Vagina (tissue), 2 donors: Measurements from ENCODE around the gene HOXB7. TPM values are rescaled to one million over a fixed set of nuclear protein-coding genes. Genes with fewer than 3 reads are reported as not detected.
A peak's percentile ranks its signal among the peaks of the same experiment; 100 is the strongest.

Source experiments
- DNase-seq, 2 donors: peaks; one replicate each; pipeline ENCODE4 v3.0.0-alpha.2; 2017; ENCODE audit errors: extremely low spot score in 2 of 2
- H3K27ac ChIP-seq: fragments of 200-600 bp; sonication (generic); one replicate; pipeline ENCODE4 v1.5.1; 2019
- H3K27me3 ChIP-seq: fragments of 200-600 bp; sonication (generic); one replicate; pipeline ENCODE4 v1.5.1; 2019
- H3K36me3 ChIP-seq, 2 donors: fragments of 200-600 bp; sonication (generic); one replicate each; pipeline ENCODE4 v1.5.1; 2017 to 2019
- H3K4me1 ChIP-seq: fragments of 200-600 bp; sonication (generic); one replicate; pipeline ENCODE4 v1.5.1; 2019
- H3K4me3 ChIP-seq, 2 donors: fragments of 200-600 bp; sonication (generic); 1 replicate in 1 of 2; 2 replicates in 1 of 2; pipeline ENCODE4 v1.5.1; 2016 to 2019
- H3K9me3 ChIP-seq: fragments of 200-600 bp; sonication (generic); one replicate; pipeline ENCODE4 v1.5.1; 2019
- POLR2A ChIP-seq, 2 donors: fragments of 450-650 bp; IDR thresholded peaks; one replicate each; pipeline ENCODE4 v1.6.1; 2017; ENCODE audit warnings: antibody characterized with exemption in 2 of 2, mild to moderate bottlenecking in 2 of 2, moderate library complexity in 2 of 2
- POLR2AphosphoS5 ChIP-seq, 2 donors: sonication (generic); formaldehyde crosslinking; IDR thresholded peaks; one replicate each; pipeline ENCODE4 v1.9.0; 2017; ENCODE audit warnings: antibody characterized with exemption in 2 of 2, mild to moderate bottlenecking in 2 of 2, low read depth in 1 of 2; ENCODE audit not compliant: insufficient read depth in 1 of 2
- intact Hi-C: fragments of 100-400 bp; cut with DNase I; formaldehyde crosslinking; loops from one replicate; pipeline ENCODE4 v1.15.1; 2023
- total RNA-seq: library from RNA; depleted of rRNA; stranded (reverse); fragments of >200 nt; gene quantifications from one replicate; pipeline ENCODE4 v1.2.3, GENCODE V29; 2016
- TF ChIP-seq, protein P1 (sequence below), 3 experiments: fragments of 450-650 bp in 2 of 3; fragments of 200-600 bp in 1 of 3; sonication (generic) in 1 of 3; IDR thresholded peaks; one replicate each; pipeline ENCODE4 v1.5.1; 2017 to 2019; ENCODE audit warnings: antibody characterized with exemption in 3 of 3, mild to moderate bottlenecking in 2 of 3, moderate library complexity in 2 of 3

Gene HOXB7
- total RNA-seq, 1 donor from 2014 or later = 3.2 TPM

DNA sequence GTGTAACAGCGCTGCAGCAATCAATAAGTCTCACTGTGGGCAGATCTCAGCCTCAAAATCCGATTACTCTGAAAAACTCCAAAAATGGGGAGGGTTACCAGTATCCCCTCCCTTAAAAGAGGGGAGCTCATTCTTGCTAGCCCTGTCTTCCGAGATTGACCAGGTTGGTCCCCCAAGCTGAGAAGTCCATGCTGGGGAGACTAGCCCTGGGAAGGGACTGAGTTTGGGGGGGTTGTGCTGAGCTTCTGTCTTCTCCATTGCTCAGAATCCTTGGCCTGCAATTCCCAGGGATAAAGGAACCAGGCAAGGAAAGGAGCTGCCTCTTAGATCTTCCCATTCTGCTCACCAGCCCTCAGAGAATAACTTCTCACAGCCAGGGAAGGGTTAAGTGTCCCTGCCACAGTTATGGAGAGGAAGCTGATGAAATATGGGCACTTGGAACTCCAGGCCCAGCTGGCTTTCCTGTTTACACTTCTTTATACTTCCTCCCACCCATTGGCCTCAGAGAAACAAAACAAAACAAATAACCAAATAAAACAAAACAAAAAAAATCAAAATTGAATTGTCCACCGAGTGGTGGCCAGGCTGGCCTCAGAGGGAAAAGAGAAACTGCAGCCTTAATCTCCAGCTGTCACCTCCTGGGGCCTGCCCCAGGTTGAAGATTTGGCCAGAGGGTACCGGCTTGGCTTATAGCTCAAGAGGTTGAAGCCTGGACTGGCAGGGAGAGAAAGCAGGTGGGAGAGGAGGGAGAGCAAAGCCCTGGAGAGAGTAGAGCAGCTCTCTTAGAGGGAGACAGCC, 23.3 kb downstream of the HOXB7 start:
- intact Hi-C loops = no loop called here
- no peak for DNase-seq
- Histone ChIP-seq H3K36me3 (no peaks in the 10 kb centered on the region), H3K4me1 (peaks cover 15% of the 10 kb centered on the region), H3K27ac (peak overlapping the region; percentile 8), H3K4me3 (no peak overlapping the region), H3K9me3 (no peaks in the 10 kb centered on the region), H3K27me3 (no peaks in the 10 kb centered on the region)
- TF ChIP-seq POLR2AphosphoS5 (IDR thresholded peaks at IDR 0.05; ENCODE audit: insufficient read depth in 1 of 2, low read depth in 1 of 2) (no peak), POLR2A (IDR thresholded peaks at IDR 0.05) (no peak)
- TF ChIP-seq, protein P1, sequence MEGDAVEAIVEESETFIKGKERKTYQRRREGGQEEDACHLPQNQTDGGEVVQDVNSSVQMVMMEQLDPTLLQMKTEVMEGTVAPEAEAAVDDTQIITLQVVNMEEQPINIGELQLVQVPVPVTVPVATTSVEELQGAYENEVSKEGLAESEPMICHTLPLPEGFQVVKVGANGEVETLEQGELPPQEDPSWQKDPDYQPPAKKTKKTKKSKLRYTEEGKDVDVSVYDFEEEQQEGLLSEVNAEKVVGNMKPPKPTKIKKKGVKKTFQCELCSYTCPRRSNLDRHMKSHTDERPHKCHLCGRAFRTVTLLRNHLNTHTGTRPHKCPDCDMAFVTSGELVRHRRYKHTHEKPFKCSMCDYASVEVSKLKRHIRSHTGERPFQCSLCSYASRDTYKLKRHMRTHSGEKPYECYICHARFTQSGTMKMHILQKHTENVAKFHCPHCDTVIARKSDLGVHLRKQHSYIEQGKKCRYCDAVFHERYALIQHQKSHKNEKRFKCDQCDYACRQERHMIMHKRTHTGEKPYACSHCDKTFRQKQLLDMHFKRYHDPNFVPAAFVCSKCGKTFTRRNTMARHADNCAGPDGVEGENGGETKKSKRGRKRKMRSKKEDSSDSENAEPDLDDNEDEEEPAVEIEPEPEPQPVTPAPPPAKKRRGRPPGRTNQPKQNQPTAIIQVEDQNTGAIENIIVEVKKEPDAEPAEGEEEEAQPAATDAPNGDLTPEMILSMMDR (IDR thresholded peaks at IDR 0.05) = no peak

DNA sequence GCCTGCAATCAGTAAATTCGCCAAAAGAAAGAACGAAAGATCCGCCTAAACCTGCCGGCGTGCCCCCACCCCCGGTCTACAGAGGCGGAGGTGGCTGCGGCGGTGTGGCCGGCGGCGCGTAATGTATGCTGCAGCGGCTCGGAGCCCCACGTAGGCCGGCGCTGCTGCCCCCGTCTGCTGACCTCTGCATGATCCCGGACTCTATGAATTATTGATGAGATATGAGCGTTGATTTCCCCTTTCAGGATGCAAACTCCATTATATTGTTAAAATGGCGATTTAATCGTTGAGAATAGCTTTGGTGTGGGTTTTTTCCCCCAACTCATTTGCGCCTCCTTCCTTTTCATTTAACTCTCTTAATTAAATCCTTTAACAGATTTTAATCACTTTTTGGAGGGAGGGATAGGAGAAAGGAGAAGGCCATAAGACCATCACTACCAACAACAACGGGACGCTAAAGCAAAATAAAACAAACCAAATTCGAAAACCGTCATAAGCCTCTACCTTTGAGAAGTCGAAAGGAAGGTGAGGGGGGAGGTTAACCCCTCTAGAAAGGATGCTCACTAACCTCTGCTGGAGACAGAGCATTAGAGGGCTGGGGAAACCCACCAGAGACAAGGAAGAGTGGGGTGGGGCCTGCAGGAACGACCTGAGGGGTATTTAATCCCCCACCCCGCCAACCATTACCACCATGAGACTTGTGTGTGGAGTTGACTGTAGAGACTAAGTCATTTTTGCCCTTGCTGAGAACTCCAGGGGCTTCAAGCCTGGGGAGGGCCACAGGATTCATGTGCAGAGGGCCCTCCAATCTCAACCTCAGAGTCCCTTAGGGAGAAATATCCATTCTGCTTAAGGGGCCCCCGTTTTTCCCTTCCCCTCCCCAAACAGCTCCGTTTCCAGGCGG, 24.2 kb downstream of the HOXB7 start:
- Histone ChIP-seq H3K36me3 (no peaks in the 10 kb centered on the region), H3K27ac (peak overlapping the region; percentile 27), H3K4me1 (peaks cover 20% of the 10 kb centered on the region), H3K9me3 (no peaks in the 10 kb centered on the region), H3K4me3 (peak overlapping the region; percentile 55 to 56), H3K27me3 (no peaks in the 10 kb centered on the region)
- no peak for DNase-seq
- TF ChIP-seq POLR2AphosphoS5 (IDR thresholded peaks at IDR 0.05; ENCODE audit: insufficient read depth in 1 of 2, low read depth in 1 of 2) = no peak
- no peak for TF ChIP-seq POLR2A (IDR thresholded peaks at IDR 0.05)
- intact Hi-C loops = no loop called here

DNA sequence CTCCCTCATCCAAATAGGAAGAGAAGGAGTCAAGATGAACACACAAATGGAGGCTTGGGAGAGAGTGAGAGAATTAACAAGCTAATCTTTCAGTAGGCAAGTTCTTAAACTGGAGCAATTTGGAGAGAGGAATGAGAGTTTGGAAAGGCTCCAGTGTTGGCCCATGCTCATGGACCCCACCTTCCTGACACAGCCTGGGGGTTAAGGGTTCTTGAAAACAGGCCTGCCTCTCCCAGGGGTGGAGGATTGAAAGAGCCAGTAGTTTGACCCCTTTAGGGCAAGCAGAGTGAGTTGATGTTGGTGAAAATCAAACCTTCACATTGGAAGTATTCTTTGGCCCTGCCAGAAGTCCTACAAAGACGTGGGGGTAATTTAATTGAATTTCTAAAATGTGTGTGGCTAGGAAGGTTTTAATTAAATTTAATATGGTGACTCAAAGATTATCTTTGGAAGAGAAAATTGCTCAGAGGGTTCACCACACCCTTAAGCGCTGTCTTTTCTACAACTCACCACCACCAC, 26.5 kb downstream of the HOXB7 start:
- H3K4me1 ChIP-seq = peaks cover 25% of the 10 kb centered on the region
- TF ChIP-seq POLR2A (IDR thresholded peaks at IDR 0.05) = no peak
- no peak for TF ChIP-seq POLR2AphosphoS5 (IDR thresholded peaks at IDR 0.05; ENCODE audit: insufficient read depth in 1 of 2, low read depth in 1 of 2)
- TF ChIP-seq, protein P1 (IDR thresholded peaks at IDR 0.05) = no peak
- no peak overlapping the region for H3K27ac ChIP-seq
- no peak overlapping the region for H3K4me3 ChIP-seq
- no peaks in the 10 kb centered on the region for H3K27me3 ChIP-seq
- no peaks in the 10 kb centered on the region for H3K36me3 ChIP-seq
- no peaks in the 10 kb centered on the region for H3K9me3 ChIP-seq
- no peak for DNase-seq
- intact Hi-C loops = no loop called here

DNA sequence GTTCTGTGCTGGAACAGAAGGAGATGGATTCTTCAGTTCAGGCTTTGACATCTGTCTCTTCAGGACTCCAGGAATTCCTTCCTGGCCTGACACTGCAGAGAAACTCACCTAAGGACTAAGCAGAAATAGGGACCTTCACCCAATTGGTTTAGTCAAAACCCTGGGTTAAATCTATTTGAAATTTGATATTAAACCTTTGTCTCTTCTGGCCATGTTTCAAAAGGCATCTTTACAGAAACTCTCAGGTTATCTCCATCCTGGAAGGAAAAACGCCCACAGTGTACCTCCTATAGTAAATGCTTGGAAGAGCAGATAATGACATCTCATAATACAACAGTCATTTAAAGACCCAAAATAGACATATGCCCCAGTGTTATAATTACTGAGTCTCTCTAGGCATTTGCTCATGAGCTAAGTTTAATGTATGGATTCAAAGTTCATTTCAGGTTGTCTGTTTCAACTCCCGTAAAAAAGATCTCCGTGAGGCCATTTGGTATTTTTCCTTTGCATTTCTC, 27.1 kb downstream of the HOXB7 start:
- Histone ChIP-seq H3K4me3 (no peak overlapping the region), H3K4me1 (peaks cover 30% of the 10 kb centered on the region), H3K27ac (no peak overlapping the region), H3K27me3 (no peaks in the 10 kb centered on the region), H3K36me3 (no peaks in the 10 kb centered on the region), H3K9me3 (no peaks in the 10 kb centered on the region)
- intact Hi-C loops = no loop called here
- DNase-seq = no peak
- TF ChIP-seq, protein P1 (IDR thresholded peaks at IDR 0.05) = no peak
- no peak for TF ChIP-seq POLR2AphosphoS5 (IDR thresholded peaks at IDR 0.05; ENCODE audit: insufficient read depth in 1 of 2, low read depth in 1 of 2)
- TF ChIP-seq POLR2A (IDR thresholded peaks at IDR 0.05) = no peak

DNA sequence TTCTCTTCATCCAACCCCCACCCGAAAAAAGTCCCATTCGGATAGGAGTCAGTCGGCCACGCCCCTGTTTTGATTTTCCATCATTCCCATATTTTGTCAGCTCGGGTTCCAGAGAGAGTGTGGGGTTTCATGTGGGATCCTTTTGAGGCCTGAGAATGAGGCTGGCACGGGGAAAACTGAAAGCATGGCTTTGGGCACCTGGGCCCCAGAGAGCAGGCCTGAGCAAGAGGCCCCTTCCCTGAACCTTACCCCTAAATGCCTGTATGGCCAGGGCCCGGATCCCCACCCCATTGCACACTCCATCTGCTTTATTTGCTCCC, 28.1 kb downstream of the HOXB7 start:
- Histone ChIP-seq H3K27me3 (no peaks in the 10 kb centered on the region), H3K4me1 (peaks cover 33% of the 10 kb centered on the region), H3K4me3 (peak overlapping the region in 1 of 2 donors; percentile 42), H3K36me3 (no peaks in the 10 kb centered on the region), H3K9me3 (no peaks in the 10 kb centered on the region), H3K27ac (peak overlapping the region; percentile 71)
- no peak for TF ChIP-seq POLR2AphosphoS5 (IDR thresholded peaks at IDR 0.05; ENCODE audit: insufficient read depth in 1 of 2, low read depth in 1 of 2)
- TF ChIP-seq, protein P1 (IDR thresholded peaks at IDR 0.05) = no peak
- no peak for TF ChIP-seq POLR2A (IDR thresholded peaks at IDR 0.05)
- DNase-seq = no peak
- intact Hi-C loops = no loop called here
